Endothelial cell of umbilical vein (primary cell): ENCODE measurements around the gene DPY19L3. TPM values are rescaled to one million over a fixed set of nuclear protein-coding genes. Genes with fewer than 3 reads are reported as not detected.
A peak's percentile ranks its signal among the peaks of the same experiment; 100 is the strongest.

Experiments used
- BruUV-seq: library from RNA; stranded (reverse); fragments of 400-500 nt; replicated peaks from 2 replicates; lab custom pipeline; 2021; lab: Mats Ljungman, UMichigan
- CTCF ChIA-PET: fragments of 300-600, 350-600 bp; sonication (Branson Sonifier 250); formaldehyde crosslinking; loops from one replicate; lab custom pipeline; 2021; ENCODE audit warnings: antibody characterized with exemption, inconsistent platforms; lab: Charles Lee
- POLR2A ChIA-PET: fragments of 300-600, 350-600 bp; sonication (Branson Sonifier 250); formaldehyde crosslinking; loops from one replicate; lab custom pipeline; 2021; ENCODE audit warnings: antibody characterized with exemption, inconsistent platforms; lab: Charles Lee
- DNase-seq: peaks from one replicate; pipeline ENCODE4 v3.0.0-alpha.2; 2011; ENCODE audit warnings: low read depth, low spot score
- FAIRE-seq: peaks from 2 replicates; lab custom pipeline; 2011; peaks lifted over from hg19 to GRCh38; lab: Jason Lieb, UNC
- H2AFZ ChIP-seq: 2 replicates; pipeline ENCODE4 v1.6.0; 2012; ENCODE audit warnings: low read depth, low read length, control low read depth, inconsistent platforms
- H3K27ac ChIP-seq: 2 replicates; pipeline ENCODE4 v1.5.1; 2011; ENCODE audit warnings: low read depth, mild to moderate bottlenecking, control low read depth, low read length, moderate library complexity; ENCODE audit not compliant: insufficient read depth
- H3K27me3 ChIP-seq, 2 experiments: 2 replicates each; pipeline versions ENCODE4 v1.6.0 to v1.6.1; 2011; ENCODE audit warnings: low read length in 2 of 2, mixed read lengths in 1 of 2; ENCODE audit not compliant: control insufficient read depth in 2 of 2, insufficient read depth in 2 of 2
- H3K36me3 ChIP-seq, 2 experiments: 2 replicates in 1 of 2; 3 replicates in 1 of 2; pipeline ENCODE4 v1.5.1; 2011; ENCODE audit warnings: low read length in 2 of 2, mild to moderate bottlenecking in 1 of 2, moderate library complexity in 1 of 2; ENCODE audit not compliant: control insufficient read depth in 2 of 2, insufficient read depth in 2 of 2; ENCODE audit errors: extremely low read depth in 1 of 2
- H3K4me1 ChIP-seq: 3 replicates; pipeline ENCODE4 v1.5.1; 2011; ENCODE audit warnings: mild to moderate bottlenecking, low read length; ENCODE audit not compliant: control insufficient read depth, insufficient read depth; ENCODE audit errors: extremely low read depth
- H3K4me2 ChIP-seq: 2 replicates; pipeline ENCODE4 v1.6.1; 2011; ENCODE audit warnings: low read length, control low read depth, mixed read lengths; ENCODE audit not compliant: insufficient read depth
- H3K4me3 ChIP-seq, 3 experiments: fragments of 200-600 bp in 1 of 3; sonication (generic), shearing (Covaris generic) in 1 of 3; replicated peaks in 1 of 3; 2 replicates each; pipeline ENCODE4 v1.5.1; 2011 to 2016; ENCODE audit warnings: control low read depth in 3 of 3, low read length in 3 of 3, mild to moderate bottlenecking in 2 of 3, inconsistent platforms in 1 of 3, low read depth in 1 of 3, moderate library complexity in 1 of 3; ENCODE audit not compliant: insufficient read depth in 1 of 3
- H3K79me2 ChIP-seq: 2 replicates; pipeline ENCODE4 v1.6.0; 2012; ENCODE audit warnings: low read length, inconsistent platforms; ENCODE audit not compliant: control insufficient read depth, insufficient read depth
- H3K9ac ChIP-seq: replicated peaks from 2 replicates; pipeline ENCODE3; 2011; ENCODE audit warnings: low read length, control low read depth; ENCODE audit not compliant: insufficient read depth; ENCODE audit errors: extremely low read depth
- H3K9me1 ChIP-seq: replicated peaks from 3 replicates; pipeline ENCODE4 v1.6.0; 2011; ENCODE audit warnings: mild to moderate bottlenecking, low read length; ENCODE audit not compliant: control insufficient read depth, insufficient read depth; ENCODE audit errors: extremely low read depth
- H3K9me3 ChIP-seq: replicated peaks from 2 replicates; pipeline ENCODE4 v1.5.1; 2012; ENCODE audit warnings: low read length, inconsistent platforms; ENCODE audit not compliant: control insufficient read depth, insufficient read depth
- H4K20me1 ChIP-seq: replicated peaks from 2 replicates; pipeline ENCODE3; 2011; ENCODE audit warnings: mild to moderate bottlenecking, low read length; ENCODE audit not compliant: control insufficient read depth, insufficient read depth; ENCODE audit errors: extremely low read depth
- EZH2 ChIP-seq: IDR thresholded peaks from 2 replicates; pipeline ENCODE4 v1.6.1; 2012; ENCODE audit warnings: borderline replicate concordance, low read depth, mild to moderate bottlenecking, moderate library complexity, low read length, inconsistent platforms; ENCODE audit not compliant: severe bottlenecking
- FOS ChIP-seq: IDR thresholded peaks from 2 replicates; pipeline ENCODE4 v1.6.1; 2011; ENCODE audit warnings: mild to moderate bottlenecking, low read length, moderate library complexity, borderline replicate concordance; ENCODE audit not compliant: insufficient read depth
- GATA2 ChIP-seq: IDR thresholded peaks from 2 replicates; pipeline ENCODE4 v1.7.0; 2011; ENCODE audit warnings: low read depth, mild to moderate bottlenecking, moderate library complexity, mixed read lengths, low read length; ENCODE audit not compliant: insufficient read length, insufficient read depth
- JUN ChIP-seq: IDR thresholded peaks from 2 replicates; pipeline ENCODE4 v1.6.1; 2011; ENCODE audit warnings: borderline replicate concordance, low read depth; ENCODE audit not compliant: insufficient read length, insufficient read depth
- MYC ChIP-seq: IDR thresholded peaks from one replicate; pipeline ENCODE4 v1.6.1; 2011; ENCODE audit warnings: mild to moderate bottlenecking, low read depth, low read length
- POLR2A ChIP-seq: IDR thresholded peaks from 2 replicates; pipeline ENCODE4 v1.6.1; 2012; ENCODE audit warnings: low read depth, mild to moderate bottlenecking, control low read depth, low read length
- POLR2AphosphoS5 ChIP-seq: IDR thresholded peaks from 2 replicates; pipeline ENCODE4 v1.6.1; 2012; ENCODE audit warnings: low read depth, mild to moderate bottlenecking, control low read depth, low read length, moderate library complexity; ENCODE audit not compliant: insufficient read depth
- dilution Hi-C: fragments of 300-500 bp; cut with MboI; formaldehyde crosslinking; loops from one replicate; pipeline ENCODE4 v1.15.0; 2019; ENCODE audit warnings: low sequenced_read_pairs; ENCODE audit not compliant: extremely low pct_ligation_motif_present
- intact Hi-C: fragments of 100-400 bp; cut with micrococcal nuclease; formaldehyde crosslinking; loops from one replicate; pipeline ENCODE4 v1.10.0; 2022
- polyA plus RNA-seq, 4 experiments: library from polyadenylated mRNA; depleted of rRNA in 3 of 4; stranded (reverse) in 3 of 4; unstranded in 1 of 4; fragments of >200 nt; gene quantifications; 2 replicates each; pipeline versions ENCODE4 v1.2.1 to v1.2.3, GENCODE V29; 2011 to 2012; ENCODE audit warnings: missing spikeins in 1 of 4
- total RNA-seq: library from RNA; stranded (reverse); gene quantifications from 2 replicates; pipeline ENCODE4 v1.2.3, GENCODE V29; 2021
- TF ChIP-seq, protein P1 (sequence below): IDR thresholded peaks from 2 replicates; pipeline ENCODE4 v1.6.1; 2011; ENCODE audit not compliant: insufficient read depth, insufficient read length
- TF ChIP-seq, protein P2 (sequence below), 2 donors: IDR thresholded peaks; 1 replicate in 1 of 2; 2 replicates in 1 of 2; pipeline ENCODE4 v1.5.1; 2011; ENCODE audit warnings: low read length in 2 of 2, mild to moderate bottlenecking in 2 of 2, moderate library complexity in 2 of 2, control low read depth in 1 of 2, inconsistent platforms in 1 of 2, low read depth in 1 of 2; ENCODE audit not compliant: insufficient read depth in 1 of 2; ENCODE audit errors: extremely low read depth in 1 of 2

The DPY19L3 gene
- total and polyA plus RNA-seq, 2 donors (not counting 3 experiments of a cell fraction or from before 2014, with no cell fraction given), result 36.1 to 39.5 TPM

DNA sequence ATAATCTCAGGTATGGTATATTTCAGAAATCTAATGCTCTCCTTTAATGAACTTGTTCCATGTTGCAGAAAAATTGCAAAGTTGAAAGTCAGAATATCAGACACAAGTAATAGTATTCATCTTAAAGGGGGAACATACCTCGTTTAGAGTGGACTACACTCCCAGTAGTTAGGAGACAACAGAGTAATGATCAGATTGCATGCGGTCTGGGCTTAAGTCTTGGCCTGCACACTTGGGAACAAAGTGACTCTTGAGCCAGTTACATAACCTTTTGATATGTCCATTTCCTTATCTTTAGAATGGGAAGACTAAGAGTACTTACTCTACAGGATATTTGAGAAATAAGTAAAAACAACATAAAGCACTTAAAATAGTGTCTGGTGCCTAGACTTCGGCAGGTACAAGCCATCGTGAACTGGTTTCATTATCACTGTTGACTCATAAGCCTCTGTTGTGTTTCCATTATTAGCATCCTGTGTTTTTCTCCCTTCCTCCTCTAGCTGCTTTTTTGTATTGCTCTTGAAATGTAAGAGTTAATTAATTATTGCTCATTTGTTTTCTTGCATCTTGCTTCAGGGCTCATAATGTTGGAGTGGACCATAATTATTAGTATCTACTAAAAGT, 53.0 kb downstream of the DPY19L3 start:
- H3K79me2 ChIP-seq, result no peaks in the 10 kb centered on the region
- DNase-seq (peak; percentile 30), FAIRE-seq (peak; percentile 79)
- BruUV-seq, result no TSS peak
- peak overlapping the region; percentile 16 for H3K9ac ChIP-seq
- H3K9me3 ChIP-seq, result no peaks in the 10 kb centered on the region
- intact Hi-C loops, result loop anchor here (5.0 kb wide), 1 partner anchor 111 kb away; the partner anchor contains the start of gene ZNF507
- POLR2A ChIA-PET, result no interaction called here
- H3K4me2 ChIP-seq, result peak overlapping the region; percentile 85
- no peak for TF ChIP-seq MYC
- no peak for TF ChIP-seq JUN
- no peak for TF ChIP-seq POLR2AphosphoS5
- TF ChIP-seq POLR2A, result no peak
- TF ChIP-seq, protein P1, sequence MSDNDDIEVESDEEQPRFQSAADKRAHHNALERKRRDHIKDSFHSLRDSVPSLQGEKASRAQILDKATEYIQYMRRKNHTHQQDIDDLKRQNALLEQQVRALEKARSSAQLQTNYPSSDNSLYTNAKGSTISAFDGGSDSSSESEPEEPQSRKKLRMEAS, result no peak
- TF ChIP-seq GATA2, result no peak
- TF ChIP-seq EZH2, result no peak
- no peak for TF ChIP-seq FOS
- TF ChIP-seq, protein P2, sequence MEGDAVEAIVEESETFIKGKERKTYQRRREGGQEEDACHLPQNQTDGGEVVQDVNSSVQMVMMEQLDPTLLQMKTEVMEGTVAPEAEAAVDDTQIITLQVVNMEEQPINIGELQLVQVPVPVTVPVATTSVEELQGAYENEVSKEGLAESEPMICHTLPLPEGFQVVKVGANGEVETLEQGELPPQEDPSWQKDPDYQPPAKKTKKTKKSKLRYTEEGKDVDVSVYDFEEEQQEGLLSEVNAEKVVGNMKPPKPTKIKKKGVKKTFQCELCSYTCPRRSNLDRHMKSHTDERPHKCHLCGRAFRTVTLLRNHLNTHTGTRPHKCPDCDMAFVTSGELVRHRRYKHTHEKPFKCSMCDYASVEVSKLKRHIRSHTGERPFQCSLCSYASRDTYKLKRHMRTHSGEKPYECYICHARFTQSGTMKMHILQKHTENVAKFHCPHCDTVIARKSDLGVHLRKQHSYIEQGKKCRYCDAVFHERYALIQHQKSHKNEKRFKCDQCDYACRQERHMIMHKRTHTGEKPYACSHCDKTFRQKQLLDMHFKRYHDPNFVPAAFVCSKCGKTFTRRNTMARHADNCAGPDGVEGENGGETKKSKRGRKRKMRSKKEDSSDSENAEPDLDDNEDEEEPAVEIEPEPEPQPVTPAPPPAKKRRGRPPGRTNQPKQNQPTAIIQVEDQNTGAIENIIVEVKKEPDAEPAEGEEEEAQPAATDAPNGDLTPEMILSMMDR (IDR thresholded peaks at IDR 0.05; ENCODE audit: extremely low read depth in 1 of 2, insufficient read depth in 1 of 2, low read depth in 1 of 2, low read length in 2 of 2), result no peak
- H3K4me1 ChIP-seq, result peaks cover 5% of the 10 kb centered on the region
- peak overlapping the region; percentile 67 for H2AFZ ChIP-seq
- H3K27me3 ChIP-seq, result no peaks in the 10 kb centered on the region
- no peak overlapping the region for H3K4me3 ChIP-seq
- peak overlapping the region; percentile 40 for H3K27ac ChIP-seq
- no peaks in the 10 kb centered on the region for H3K9me1 ChIP-seq
- dilution Hi-C loops, result no loop called here
- H3K36me3 ChIP-seq, result no peaks in the 10 kb centered on the region
- CTCF ChIA-PET, result no interaction called here
- no peaks in the 10 kb centered on the region for H4K20me1 ChIP-seq
